Measurements from ENCODE around the gene ARHGAP31. TPM values are rescaled to one million over a fixed set of nuclear protein-coding genes. Genes with fewer than 3 reads are reported as not detected.
A peak's percentile ranks its signal among the peaks of the same experiment; 100 is the strongest.
"Not testable (repeated sequence)": the region's sequence is repeated elsewhere in the genome, so short reads cannot be mapped to it uniquely, and the experiment has no call there.

ARHGAP31 gene
- total and polyA plus RNA-seq, 9 donors, result 6.3 to 41.4 (median 21.3) TPM

DNA sequence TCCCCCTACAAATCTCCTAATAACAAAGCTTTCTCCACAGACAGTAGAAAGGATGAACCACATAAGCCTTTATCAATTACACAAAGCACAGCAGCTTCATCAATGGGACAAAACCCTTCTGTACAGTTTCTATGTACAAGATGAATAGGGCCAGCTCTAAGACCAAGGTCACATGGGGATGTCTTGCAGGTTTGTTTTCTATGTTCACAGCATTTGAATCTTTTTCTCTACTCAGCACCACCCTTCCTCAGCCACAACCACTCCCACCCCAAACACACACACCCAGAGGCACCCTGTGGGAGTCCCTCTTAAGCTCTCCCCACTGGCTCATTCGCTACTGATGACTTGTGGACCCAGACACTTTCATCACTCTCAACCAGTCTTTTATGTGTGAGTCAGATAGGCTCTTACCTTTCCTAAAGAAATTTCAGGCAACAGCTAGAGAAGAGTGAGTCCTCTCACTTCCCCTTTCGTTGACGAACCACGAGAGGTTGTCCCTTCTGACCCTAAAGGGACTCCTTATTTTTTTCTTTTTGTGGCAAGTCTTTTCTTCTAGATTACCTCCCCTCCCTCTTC lies 57.9 kb downstream of the ARHGAP31 start:
- intact Hi-C loops (cut with DNase I), result loop anchor here in 1 of 4 donors (5.0 kb wide), 1 partner anchor 75 kb away; no protein-coding TSS in a partner anchor
- Histone ChIP-seq H3K4me1 (ENCODE audit: insufficient read depth) (peaks cover 10% of the 10 kb centered on the region), H3K36me3 (no peaks in the 10 kb centered on the region), H3K27me3 (no peaks in the 10 kb centered on the region), H3K9me3 (no peaks in the 10 kb centered on the region), H3K27ac (no peak overlapping the region), H3K4me3 (no peak overlapping the region)
- TF ChIP-seq CTCF (IDR thresholded peaks at IDR 0.05) (no peak), POLR2A (IDR thresholded peaks at IDR 0.05) (no peak), EP300 (IDR thresholded peaks at IDR 0.05) (no peak)
- no peak for DNase-seq
- 81 to 91% (median 88%) methylated on average over 4 of the region's 4 CpGs for WGBS, 3 donors

DNA sequence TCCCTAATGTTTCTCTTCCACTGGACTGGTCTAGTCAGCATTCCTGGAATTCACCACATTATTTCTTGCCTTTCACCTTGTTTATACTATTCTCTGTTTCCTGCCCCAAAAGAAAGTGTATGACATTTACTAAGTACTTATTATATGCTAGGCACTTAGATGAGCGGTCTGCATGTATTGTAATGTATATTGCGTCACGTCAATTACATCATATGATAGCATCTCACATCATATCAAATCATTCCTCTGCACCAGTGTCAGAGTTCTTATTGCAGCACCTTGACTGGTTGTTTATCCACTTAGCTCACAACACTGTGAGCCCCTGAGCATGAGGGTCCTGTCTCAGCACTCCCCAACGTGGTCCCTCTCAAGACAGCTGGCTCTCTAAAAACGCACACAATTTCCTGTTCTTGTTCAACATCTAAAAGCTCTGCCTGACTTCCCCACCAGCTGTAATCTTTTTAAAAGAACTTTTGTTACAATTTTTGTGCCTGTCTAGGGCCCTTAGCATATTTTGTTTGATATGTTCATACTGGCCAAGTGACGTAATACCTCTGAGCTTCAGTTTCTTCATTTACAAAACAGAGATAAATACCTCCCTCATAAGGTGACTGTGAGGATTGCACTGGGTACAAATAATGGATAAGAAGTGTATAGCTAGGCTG lies 58.8 kb downstream of the ARHGAP31 start:
- intact Hi-C loops (cut with DNase I), result loop anchor here in 1 of 4 donors (5.0 kb wide), 1 partner anchor 76 kb away; no protein-coding TSS in a partner anchor
- Histone ChIP-seq H3K27me3 (no peaks in the 10 kb centered on the region), H3K9me3 (no peaks in the 10 kb centered on the region), H3K4me1 (ENCODE audit: insufficient read depth) (peaks cover 12% of the 10 kb centered on the region), H3K27ac (peak overlapping the region; percentile 17 to 44), H3K4me3 (no peak overlapping the region), H3K36me3 (no peaks in the 10 kb centered on the region)
- TF ChIP-seq EP300 (IDR thresholded peaks at IDR 0.05), result no peak
- TF ChIP-seq POLR2A (IDR thresholded peaks at IDR 0.05), result no peak
- peak in 2 of 3 donors; percentile 57 to 63 for TF ChIP-seq CTCF (IDR thresholded peaks at IDR 0.05)
- DNase-seq, result no peak
- 51 to 55% (median 53%) methylated on average over 6 of the region's 6 CpGs for WGBS, 3 donors

- H3K4me1 ChIP-seq (ENCODE audit: insufficient read depth), result peaks cover 11% of the 10 kb centered on the region
- H3K36me3 ChIP-seq; H3K9me3 ChIP-seq; H3K27ac ChIP-seq; H3K4me3 ChIP-seq; intact Hi-C loops (cut with DNase I); DNase-seq; H3K27me3 ChIP-seq: not testable (repeated sequence)
- WGBS, 3 donors, result 91 to 96% (median 93%) methylated on average over 5 of the region's 5 CpGs
Measured at GRCh38 chr3:119355608-119356007, 61.4 kb downstream of the ARHGAP31 start.

- DNase-seq, result no peak
- no peaks in the 10 kb centered on the region for H3K36me3 ChIP-seq
- intact Hi-C loops (cut with DNase I), result no loop called here
- H3K27ac ChIP-seq, result no peak overlapping the region
- H3K27me3 ChIP-seq, result no peaks in the 10 kb centered on the region
- TF ChIP-seq EP300 (IDR thresholded peaks at IDR 0.05), result no peak
- no peak for TF ChIP-seq CTCF (IDR thresholded peaks at IDR 0.05)
- no peak for TF ChIP-seq POLR2A (IDR thresholded peaks at IDR 0.05)
- H3K4me3 ChIP-seq, result no peak overlapping the region
- H3K4me1 ChIP-seq (ENCODE audit: insufficient read depth), result peaks cover 11% of the 10 kb centered on the region
- no peaks in the 10 kb centered on the region for H3K9me3 ChIP-seq
Measured at GRCh38 chr3:119356646-119357045, 62.5 kb downstream of the ARHGAP31 start.

GRCh38 chr3:119357190-119357589 lies 63.0 kb downstream of the ARHGAP31 start:
- Histone ChIP-seq H3K4me1 (ENCODE audit: insufficient read depth) (peaks cover 9% of the 10 kb centered on the region), H3K27me3 (no peaks in the 10 kb centered on the region), H3K9me3 (no peaks in the 10 kb centered on the region), H3K4me3 (no peak overlapping the region), H3K36me3 (no peaks in the 10 kb centered on the region), H3K27ac (no peak overlapping the region)
- WGBS, 3 donors, result 4 to 18% (median 5%) methylated on average over 6 of the region's 6 CpGs
- peak in 1 of 5 donors; percentile 47 for DNase-seq
- TF ChIP-seq CTCF (IDR thresholded peaks at IDR 0.05) (no peak), EP300 (IDR thresholded peaks at IDR 0.05) (no peak), POLR2A (IDR thresholded peaks at IDR 0.05) (no peak)
- intact Hi-C loops (cut with DNase I), result no loop called here
